GM12878 (cell line): ENCODE results near the gene RHEX. TPM values are rescaled to one million over a fixed set of nuclear protein-coding genes. Genes with fewer than 3 reads are reported as not detected.

Experiments
- ATAC-seq: fragments of 200-7000 bp; cut with Tn5 transposase; 3 replicates; pipeline ENCODE4 v1.9.1; 2020; ENCODE audit warnings: mild to moderate bottlenecking, moderate library complexity
- BruUV-seq: library from RNA; stranded (reverse); fragments of 400-500 nt; replicated peaks from 2 replicates; lab custom pipeline; 2021; lab: Mats Ljungman, UMichigan
- CTCF ChIA-PET: fragments of 300-600 bp; sonication (Branson Sonifier 250); formaldehyde crosslinking; extraction: SDS; loops from one replicate; lab custom pipeline; 2021; ENCODE audit warnings: inconsistent platforms; lab: Yijun Ruan, JAX
- POLR2A ChIA-PET: fragments of 350-600 bp; formaldehyde crosslinking; extraction: SDS; loops from one replicate; lab custom pipeline; 2021; ENCODE audit warnings: inconsistent platforms; lab: Charles Lee
- RAD21 ChIA-PET: fragments of 300-600 bp; sonication (Branson Sonifier 250); formaldehyde crosslinking; loops from one replicate; lab custom pipeline; 2023; ENCODE audit warnings: antibody characterized with exemption; ENCODE audit not compliant: unreplicated experiment; lab: Charles Lee
- SMC1A ChIA-PET: fragments of 300-600 bp; sonication (Branson Sonifier 250); formaldehyde crosslinking; loops from one replicate; lab custom pipeline; 2023; ENCODE audit not compliant: unreplicated experiment, uncharacterized antibody; lab: Charles Lee
- DNase-seq: peaks from one replicate; pipeline ENCODE4 v3.0.0-alpha.2; 2011; ENCODE audit warnings: low read depth, low spot score
- FAIRE-seq: peaks from 3 replicates; lab custom pipeline; 2011; peaks lifted over from hg19 to GRCh38; lab: Jason Lieb, UNC
- H2AFZ ChIP-seq: 2 replicates; pipeline ENCODE4 v1.6.0; 2011; ENCODE audit warnings: low read depth, low read length, control low read depth; ENCODE audit not compliant: control insufficient read depth
- H3K27ac ChIP-seq: 2 replicates; pipeline ENCODE4 v1.5.1; 2011; ENCODE audit warnings: control low read depth; ENCODE audit not compliant: control insufficient read depth, insufficient read depth
- H3K27me3 ChIP-seq, 2 experiments: replicated peaks in 1 of 2; 2 replicates each; pipeline versions ENCODE4 v1.6.0 to v1.6.1; 2011; ENCODE audit warnings: low read length in 1 of 2; ENCODE audit not compliant: control insufficient read depth in 2 of 2, insufficient read depth in 2 of 2
- H3K36me3 ChIP-seq, 2 experiments: 2 replicates each; pipeline ENCODE4 v1.5.1; 2011; ENCODE audit warnings: low read length in 1 of 2; ENCODE audit not compliant: control insufficient read depth in 2 of 2, insufficient read depth in 2 of 2
- H3K4me1 ChIP-seq: 2 replicates; pipeline ENCODE4 v1.6.1; 2011; ENCODE audit warnings: mild to moderate bottlenecking, low read length, moderate library complexity, mixed read lengths; ENCODE audit not compliant: control insufficient read depth, insufficient read depth
- H3K4me2 ChIP-seq: 2 replicates; pipeline ENCODE4 v1.6.0; 2011; ENCODE audit warnings: control low read depth; ENCODE audit not compliant: control insufficient read depth, insufficient read depth
- H3K4me3 ChIP-seq: fragments of 200-600 bp; sonication (generic); 2 replicates; pipeline ENCODE4 v1.5.1; 2016
- H3K79me2 ChIP-seq: 2 replicates; pipeline ENCODE4 v1.6.0; 2011; ENCODE audit warnings: low read length; ENCODE audit not compliant: control insufficient read depth, insufficient read depth
- H3K9ac ChIP-seq: 2 replicates; pipeline ENCODE4 v1.8.0; 2011; ENCODE audit warnings: low read length, control low read depth, mixed read lengths; ENCODE audit not compliant: control insufficient read depth, insufficient read depth
- H3K9me3 ChIP-seq: replicated peaks from 3 replicates; pipeline ENCODE4 v1.5.1; 2011; ENCODE audit warnings: mild to moderate bottlenecking, low read length; ENCODE audit not compliant: control insufficient read depth, insufficient read depth
- H4K20me1 ChIP-seq: 2 replicates; pipeline ENCODE4 v1.6.0; 2011; ENCODE audit not compliant: control insufficient read depth, insufficient read depth
- BHLHE40 ChIP-seq, 2 experiments: fragments of 450-650 bp in 1 of 2; IDR thresholded peaks; 2 replicates each; pipeline ENCODE4 v1.6.1; 2011 to 2017; ENCODE audit warnings: low read depth in 2 of 2, borderline replicate concordance in 1 of 2, improper control_type of control experiment in 1 of 2, low read length in 1 of 2, mild to moderate bottlenecking in 1 of 2
- GATAD2B ChIP-seq: fragments of 450-650 bp; conservative IDR thresholded peaks from 2 replicates; pipeline ENCODE4 v1.6.1; 2017; ENCODE audit warnings: low read depth, mild to moderate bottlenecking, moderate library complexity
- HDAC2 ChIP-seq: fragments of 200-600 bp; sonication (generic); IDR thresholded peaks from 2 replicates; pipeline ENCODE4 v1.6.1; 2017
- IKZF1 ChIP-seq: fragments of 450-650 bp; conservative IDR thresholded peaks from 2 replicates; pipeline ENCODE4 v1.6.1; 2017; ENCODE audit warnings: antibody characterized with exemption, mild to moderate bottlenecking
- WGBS: methylation state at CpG from one replicate; pipeline ENCODE4 v1.1.6; 2016; ENCODE audit warnings: low lambda C conversion rate; ENCODE audit not compliant: insufficient replicate concordance, insufficient coverage; ENCODE audit errors: missing lambda C conversion rate; 5-methylcytosine and 5-hydroxymethylcytosine counted together
- in situ Hi-C: fragments of 300-500 bp; cut with MboI; formaldehyde crosslinking; loops from 9 replicates; pipeline ENCODE4 v1.14.3; 2018; ENCODE audit warnings: mixed read lengths
- intact Hi-C: fragments of 100-400 bp; cut with micrococcal nuclease; formaldehyde crosslinking; loops from one replicate; pipeline ENCODE4 v1.14.2; 2022; ENCODE audit not compliant: unreplicated experiment
- polyA plus RNA-seq, 11 experiments: library from polyadenylated mRNA; depleted of rRNA in 4 of 11; unstranded in 6 of 11; stranded (reverse) in 5 of 11; fragments of >200 nt; fragmentation: Nextera tagmentation in 4 of 11; fragmentation: Illumina TruSeq in 1 of 11; extraction: Ambion mirVana in 4 of 11; extraction: Trizol in 1 of 11; gene quantifications; 1 replicate in 1 of 11; 2 replicates in 10 of 11; pipeline versions ENCODE4 v1.2.1 to v1.2.3, GENCODE V29; 2011 to 2016; ENCODE audit warnings: inconsistent platforms in 2 of 11, missing spikeins in 2 of 11, low read depth in 1 of 11
- total RNA-seq, 4 experiments: library from RNA; depleted of rRNA in 3 of 4; stranded (reverse); fragments of >200 nt in 3 of 4; fragmentation: Illumina TruSeq in 1 of 4; extraction: Trizol in 1 of 4; gene quantifications; 2 replicates each; pipeline versions ENCODE4 v1.2.1 to v1.2.3, GENCODE V29; 2013 to 2021
- TF ChIP-seq, protein P1 (sequence below): IDR thresholded peaks from 2 replicates; pipeline ENCODE4 v1.6.1; 2011; ENCODE audit warnings: low read depth, mild to moderate bottlenecking, low read length, moderate library complexity, borderline replicate concordance; ENCODE audit errors: extremely low read depth

RHEX gene
- total and polyA plus RNA-seq, 10 of the 15 experiments (the other 5 are each of a cell fraction or from before 2014, with no cell fraction given): 2.4 to 11.4 (median 5.7) TPM

GRCh38 chr1:206135248-206135647, 82.3 kb downstream of the RHEX start:
- Histone ChIP-seq H3K79me2 (no peaks in the 10 kb centered on the region), H3K27ac (no peak overlapping the region)
- TF ChIP-seq, protein P1, sequence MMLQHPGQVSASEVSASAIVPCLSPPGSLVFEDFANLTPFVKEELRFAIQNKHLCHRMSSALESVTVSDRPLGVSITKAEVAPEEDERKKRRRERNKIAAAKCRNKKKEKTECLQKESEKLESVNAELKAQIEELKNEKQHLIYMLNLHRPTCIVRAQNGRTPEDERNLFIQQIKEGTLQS: no peak
- TF ChIP-seq BHLHE40 (IDR thresholded peaks at IDR 0.05; ENCODE audit: borderline replicate concordance in 1 of 2, low read depth in 2 of 2, low read length in 1 of 2) (no peak), IKZF1 (no peak), GATAD2B (no peak)
- TF ChIP-seq, all 136 proteins: peak for 0
- SMC1A ChIA-PET: interaction anchor here (1.6 kb wide), 1 partner anchor 105 kb away, joined by 4 read pairs; no protein-coding TSS in a partner anchor
- POLR2A ChIA-PET: no interaction called here
- intact Hi-C loops (no loop called here), in situ Hi-C loops (no loop called here)
- H4K20me1 ChIP-seq: no peaks in the 10 kb centered on the region
- 2% methylated on average over 2 of the region's 2 CpGs for WGBS
- peaks cover 3% of the 10 kb centered on the region in 2 experiments; a peak in 3 of 4 replicates for H3K27me3 ChIP-seq
- ATAC-seq: no peak
- CTCF ChIA-PET: no interaction called here
- RAD21 ChIA-PET: no interaction called here
- no peak for DNase-seq
- no peaks in the 10 kb centered on the region for H3K4me1 ChIP-seq
- FAIRE-seq: no peak
- no peaks in the 10 kb centered on the region for H3K36me3 ChIP-seq
- no peaks in the 10 kb centered on the region for H3K9me3 ChIP-seq
- H3K4me2 ChIP-seq: no peak overlapping the region
- BruUV-seq: no TSS peak
- H2AFZ ChIP-seq: no peak overlapping the region
- no peak overlapping the region for H3K9ac ChIP-seq
- no peak overlapping the region for H3K4me3 ChIP-seq

- 0% methylated on average over 2 of the region's 2 CpGs for WGBS
- no TSS peak for BruUV-seq
Observed at GRCh38 chr1:206136241-206136640, 83.3 kb downstream of the RHEX start.

More at GRCh38 chr1:206136241-206136640, 83.3 kb downstream of the RHEX start:
- Histone ChIP-seq H3K4me1 (no peaks in the 10 kb centered on the region), H3K27me3 (peaks cover 3 to 4% of the 10 kb centered on the region in 2 experiments; a peak in 3 of 4 replicates), H3K36me3 (no peaks in the 10 kb centered on the region), H3K4me3 (no peak overlapping the region), H3K4me2 (no peak overlapping the region), H3K9ac (no peak overlapping the region), H3K27ac (no peak overlapping the region), H2AFZ (no peak overlapping the region), H3K9me3 (no peaks in the 10 kb centered on the region), H4K20me1 (no peaks in the 10 kb centered on the region), H3K79me2 (no peaks in the 10 kb centered on the region)
- FAIRE-seq (no peak), ATAC-seq (no peak), DNase-seq (no peak)
- in situ Hi-C loops: no loop called here
- ChIA-PET POLR2A (no interaction called here), SMC1A (interaction anchor here (1.0 kb wide), 1 partner anchor 28 kb away, joined by 3 read pairs; no protein-coding TSS in a partner anchor), CTCF (no interaction called here), RAD21 (no interaction called here)
- intact Hi-C loops: no loop called here
- TF ChIP-seq HDAC2: no peak
